Limb (tissue), 2 donors: ENCODE measurements around the gene DNMT1.

Experiments used
- DNase-seq, 2 donors: peaks; one replicate each; pipeline ENCODE4 v3.0.0-alpha.2; 2016; ENCODE audit errors: extremely low spot score in 2 of 2

DNMT1 gene

GRCh38 chr19:10114651-10115391, 79.9 kb downstream of the DNMT1 start:
- no peak for DNase-seq

DNA sequence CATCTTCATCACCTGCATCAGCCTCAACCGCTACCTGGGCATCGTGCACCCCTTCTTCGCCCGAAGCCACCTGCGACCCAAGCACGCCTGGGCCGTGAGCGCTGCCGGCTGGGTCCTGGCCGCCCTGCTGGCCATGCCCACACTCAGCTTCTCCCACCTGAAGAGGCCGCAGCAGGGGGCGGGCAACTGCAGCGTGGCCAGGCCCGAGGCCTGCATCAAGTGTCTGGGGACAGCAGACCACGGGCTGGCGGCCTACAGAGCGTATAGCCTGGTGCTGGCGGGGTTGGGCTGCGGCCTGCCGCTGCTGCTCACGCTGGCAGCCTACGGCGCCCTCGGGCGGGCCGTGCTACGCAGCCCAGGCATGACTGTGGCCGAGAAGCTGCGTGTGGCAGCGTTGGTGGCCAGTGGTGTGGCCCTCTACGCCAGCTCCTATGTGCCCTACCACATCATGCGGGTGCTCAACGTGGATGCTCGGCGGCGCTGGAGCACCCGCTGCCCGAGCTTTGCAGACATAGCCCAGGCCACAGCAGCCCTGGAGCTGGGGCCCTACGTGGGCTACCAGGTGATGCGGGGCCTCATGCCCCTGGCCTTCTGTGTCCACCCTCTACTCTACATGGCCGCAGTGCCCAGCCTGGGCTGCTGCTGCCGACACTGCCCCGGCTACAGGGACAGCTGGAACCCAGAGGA, 80.6 kb downstream of the DNMT1 start:
- no peak for DNase-seq

GRCh38 chr19:10113592-10113963, 81.2 kb downstream of the DNMT1 start:
- no peak for DNase-seq

- no peak for DNase-seq
These were observed 81.7 kb downstream of the DNMT1 start for GRCh38 chr19:10112895-10113591.

DNA sequence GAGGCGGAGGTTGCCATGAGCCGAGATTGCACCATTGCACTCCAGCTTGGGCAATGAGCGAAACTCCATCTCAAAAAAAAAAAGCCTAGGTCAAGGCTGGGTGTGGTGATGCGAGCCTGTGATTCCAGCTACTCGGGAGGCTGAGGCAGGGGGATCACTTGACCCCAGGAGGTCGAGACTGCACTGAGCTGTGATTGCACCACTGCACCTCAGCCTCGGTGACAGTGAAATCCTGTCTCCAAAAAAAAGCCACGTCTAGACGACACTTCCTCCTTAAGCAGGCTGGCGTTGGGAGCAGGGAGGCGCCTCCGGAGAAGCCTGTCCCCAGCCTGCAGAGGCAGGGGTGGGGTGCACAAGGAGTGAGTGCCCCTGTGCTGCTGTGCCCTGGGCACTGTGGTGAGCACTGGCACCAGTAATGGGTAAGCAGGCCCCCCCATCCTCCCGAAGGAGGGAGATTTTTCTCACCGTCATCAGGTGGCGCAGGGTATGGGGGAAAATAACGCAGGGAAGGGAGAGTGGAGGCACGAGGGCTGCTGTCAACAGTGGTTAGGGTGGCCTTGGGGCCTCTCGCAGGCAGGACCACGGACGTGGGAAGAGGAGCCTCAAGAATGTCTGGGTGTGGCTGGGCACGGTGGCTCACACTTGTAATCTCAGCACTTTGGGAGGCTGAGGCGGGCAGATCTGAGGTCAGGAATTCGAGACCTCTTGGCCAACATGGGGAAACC, 82.6 kb downstream of the DNMT1 start:
- no peak for DNase-seq

GRCh38 chr19:10111405-10111811, 83.3 kb downstream of the DNMT1 start, which contains the start of gene P2RY11:
Gene P2RY11 (plus strand): TSS chr19:10111693. CDS start chr19:10111722, 29 bp downstream.
- DNase-seq = no peak

DNA sequence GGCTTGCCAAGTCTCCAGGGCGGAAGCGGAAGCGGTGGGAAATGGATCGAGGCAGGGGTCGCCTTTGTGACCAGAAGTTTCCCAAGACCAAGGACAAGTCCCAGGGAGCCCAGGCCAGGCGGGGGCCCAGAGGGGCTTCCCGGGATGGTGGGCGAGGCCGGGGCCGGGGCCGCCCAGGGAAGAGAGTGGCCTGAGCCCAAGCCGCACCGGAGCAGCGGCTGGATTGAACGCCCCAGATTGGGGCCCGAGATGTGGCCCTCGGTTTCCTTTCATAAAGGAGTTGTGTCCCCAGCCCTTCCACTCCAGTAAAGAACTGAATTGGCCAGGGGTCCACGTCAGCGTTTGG, 83.8 kb downstream of the DNMT1 start:
- DNase-seq = no peak

DNA sequence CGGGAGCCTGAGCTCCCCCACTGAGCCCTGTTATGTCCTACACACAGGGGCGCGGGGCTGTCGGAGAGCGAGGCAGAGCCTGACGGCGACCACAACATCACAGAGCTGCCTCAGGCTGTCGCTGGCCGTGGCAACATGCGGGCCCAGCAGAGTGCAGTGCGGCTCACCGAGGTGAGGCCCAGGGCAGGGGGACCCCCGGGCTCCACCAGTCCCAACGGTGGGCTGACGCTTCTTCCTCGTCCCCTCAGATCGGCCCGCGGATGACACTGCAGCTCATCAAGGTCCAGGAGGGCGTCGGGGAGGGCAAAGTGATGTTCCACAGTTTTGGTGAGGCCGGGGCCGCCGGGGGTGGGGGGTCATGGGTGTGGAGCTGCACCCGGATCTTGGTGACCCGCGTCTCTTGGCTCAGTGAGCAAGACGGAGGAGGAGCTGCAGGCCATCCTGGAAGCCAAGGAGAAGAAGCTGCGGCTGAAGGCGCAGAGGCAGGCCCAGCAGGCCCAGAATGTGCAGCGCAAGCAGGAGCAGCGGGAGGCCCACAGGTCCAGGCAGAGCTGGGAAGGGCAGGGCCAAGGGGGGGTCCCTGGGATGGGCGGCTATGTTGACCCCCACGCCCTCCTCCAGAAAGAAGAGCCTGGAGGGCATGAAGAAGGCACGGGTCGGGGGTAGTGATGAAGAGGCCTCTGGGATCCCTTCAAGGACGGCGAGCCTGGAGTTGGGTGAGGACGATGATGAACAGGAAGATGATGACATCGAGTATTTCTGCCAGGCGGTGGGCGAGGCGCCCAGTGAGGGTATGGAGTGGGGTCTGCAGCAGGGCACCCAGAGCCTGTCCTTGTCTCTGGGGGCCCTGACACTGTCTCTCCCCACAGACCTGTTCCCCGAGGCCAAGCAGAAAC, 84.4 kb downstream of the DNMT1 start:
- no peak for DNase-seq

DNA sequence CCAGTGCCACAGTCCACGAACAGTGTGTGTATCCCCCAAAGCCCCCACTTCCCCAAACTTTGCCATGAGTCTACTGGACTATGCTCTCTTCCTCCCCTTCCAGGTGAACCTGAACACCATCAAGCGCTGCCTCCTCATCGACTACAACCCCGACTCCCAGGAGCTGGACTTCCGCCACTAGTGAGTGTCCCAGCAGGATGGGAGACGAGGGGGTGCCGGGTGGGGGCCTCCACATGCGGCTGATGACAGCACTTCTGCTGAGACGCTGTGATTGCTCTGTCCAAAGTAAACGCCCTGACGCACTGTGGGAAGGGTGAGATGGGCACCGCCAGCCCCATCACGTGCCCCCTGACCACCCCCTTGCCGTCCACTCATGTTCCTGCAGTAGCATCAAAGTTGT, 85.2 kb downstream of the DNMT1 start:
- no peak for DNase-seq

DNA sequence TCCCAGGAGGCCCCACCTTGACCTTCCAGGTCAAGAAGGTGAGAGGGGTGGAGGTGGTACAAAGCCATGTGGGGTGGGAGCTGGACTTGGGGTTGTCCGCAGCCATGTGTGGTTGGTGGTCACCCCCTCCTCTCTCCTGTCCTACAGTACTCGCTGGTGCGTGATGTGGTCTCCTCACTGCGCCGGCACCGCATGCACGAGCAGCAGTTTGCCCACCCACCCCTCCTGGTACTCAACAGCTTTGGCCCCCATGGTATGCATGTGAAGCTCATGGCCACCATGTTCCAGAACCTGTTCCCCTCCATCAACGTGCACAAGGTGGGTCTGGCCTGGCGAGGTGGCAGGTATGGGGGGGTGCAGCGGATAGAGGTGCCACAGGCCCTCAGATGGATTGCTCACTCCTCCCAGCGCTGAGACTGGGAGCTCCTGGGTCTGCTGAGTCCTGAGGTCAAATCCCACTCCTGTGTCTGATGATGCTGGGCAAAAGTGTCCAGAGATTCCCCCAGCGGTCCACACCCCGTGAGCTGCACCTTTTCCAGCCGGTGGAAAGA, 86.9 kb downstream of the DNMT1 start:
- no peak for DNase-seq

DNA sequence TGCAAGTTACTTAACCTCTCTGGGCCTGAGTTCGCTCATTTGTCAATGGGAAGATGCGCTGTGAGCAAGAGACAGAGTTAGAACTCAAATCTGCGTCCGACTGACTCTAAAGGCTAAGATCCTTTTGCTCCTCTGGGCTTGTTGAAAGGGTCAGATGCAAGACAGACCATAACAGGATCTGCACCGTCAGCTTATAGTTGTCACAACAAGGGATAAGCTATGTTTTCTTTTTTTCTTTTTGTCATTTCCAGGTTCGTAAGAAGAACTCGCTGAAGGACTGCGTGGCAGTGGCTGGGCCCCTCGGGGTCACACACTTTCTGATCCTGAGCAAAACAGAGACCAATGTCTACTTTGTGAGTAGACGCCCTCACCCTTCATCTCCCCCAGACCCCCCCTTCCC, 87.5 kb downstream of the DNMT1 start:
- DNase-seq = no peak

DNA sequence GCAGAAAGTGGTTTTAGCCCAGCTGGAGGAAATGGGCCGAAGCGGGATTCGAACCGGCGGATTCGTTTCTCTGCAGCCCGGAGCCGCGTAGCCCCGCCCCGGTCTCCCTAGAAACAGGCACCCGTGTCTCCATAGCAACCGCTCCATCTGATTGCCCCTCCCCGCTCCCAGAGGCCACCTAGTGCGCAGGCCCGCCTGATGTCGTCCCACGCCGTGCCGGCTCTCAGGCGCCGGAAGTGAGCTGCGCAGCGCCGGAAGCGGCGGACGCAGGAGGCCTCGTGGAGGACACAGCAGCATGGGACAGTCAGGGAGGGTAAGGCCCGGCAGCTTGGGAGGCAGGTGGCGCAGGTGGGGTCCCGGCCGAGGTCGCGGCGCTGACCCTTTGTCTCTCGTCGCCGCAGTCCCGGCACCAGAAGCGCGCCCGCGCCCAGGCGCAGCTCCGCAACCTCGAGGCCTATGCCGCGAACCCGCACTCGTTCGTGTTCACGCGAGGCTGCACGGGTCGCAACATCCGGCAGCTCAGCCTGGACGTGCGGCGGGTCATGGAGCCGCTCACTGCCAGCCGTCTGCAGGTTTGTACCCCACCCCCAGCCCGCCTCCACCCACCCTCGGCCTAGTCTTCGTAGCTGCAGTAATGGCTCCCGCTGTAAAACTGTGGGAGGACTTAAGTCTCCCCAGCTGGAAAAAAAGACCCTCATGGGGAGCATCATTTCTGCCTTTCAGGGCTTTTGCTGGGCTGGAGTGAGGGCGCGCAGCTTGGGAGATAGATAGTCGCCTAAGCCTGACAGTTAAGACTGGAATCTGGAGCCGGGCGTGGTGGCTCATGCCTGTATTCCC, 88.4 kb downstream of the DNMT1 start, which contains the start of gene PPAN:
Gene PPAN (plus strand): TSS at position 263 of the 837 bp plus-strand sequence. CDS start 33 bp downstream, at position 296.
- peak; percentile 98 to 99 for DNase-seq

GRCh38 chr19:10105509-10106099, 89.1 kb downstream of the DNMT1 start:
- DNase-seq = peak; percentile 35 to 65

GRCh38 chr19:10104665-10105508, 89.9 kb downstream of the DNMT1 start:
- DNase-seq = no peak

- DNase-seq = no peak
These were observed 90.6 kb downstream of the DNMT1 start for GRCh38 chr19:10104130-10104513.

GRCh38 chr19:10102787-10103236, 91.9 kb downstream of the DNMT1 start:
- DNase-seq = no peak

DNA sequence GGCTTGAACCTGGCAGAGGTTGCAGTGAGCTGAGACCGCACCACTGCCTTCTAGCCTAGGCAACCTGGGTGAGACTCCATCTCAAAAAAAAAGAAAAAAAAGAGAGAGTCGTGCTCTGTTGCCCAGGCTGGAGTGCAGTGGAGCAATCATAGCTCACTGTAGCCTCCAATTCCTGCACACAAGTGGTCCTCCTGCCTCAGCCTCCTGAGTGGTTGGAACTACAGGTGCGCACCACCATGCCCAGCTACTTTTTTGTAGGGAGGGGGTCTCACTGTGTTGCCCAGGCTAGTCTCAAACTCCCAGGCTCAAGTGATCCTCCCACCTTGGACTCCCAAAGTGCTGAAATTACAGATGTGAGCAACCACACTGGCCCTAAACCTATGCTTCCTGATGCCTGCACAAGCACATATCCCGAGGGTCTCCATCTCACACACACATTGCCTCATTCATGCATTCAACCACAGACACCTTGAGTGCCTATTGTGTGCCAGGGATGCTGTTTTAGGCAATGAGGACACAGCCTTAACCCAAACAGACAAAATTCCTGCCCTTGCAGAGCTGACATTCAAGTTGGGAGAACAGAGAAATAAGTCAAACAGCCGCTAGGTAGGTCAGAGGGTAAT, 94.5 kb downstream of the DNMT1 start:
- DNase-seq = no peak

- no peak for DNase-seq
These were observed 98.2 kb downstream of the DNMT1 start for GRCh38 chr19:10096615-10096963.
